HG03097 (cell line): Measurements from ENCODE around the gene KATNA1.
A peak's percentile ranks its signal among the peaks of the same experiment; 100 is the strongest.
"Not testable (repeated sequence)": the region's sequence is repeated elsewhere in the genome, so short reads cannot be mapped to it uniquely, and the experiment has no call there.

Experiments
- ATAC-seq: cut with Tn5 transposase; IDR thresholded peaks from one replicate; pipeline ENCODE4 v1.9.1; 2021; ENCODE audit not compliant: unreplicated experiment, low FRiP score

KATNA1 gene

GRCh38 chr6:149648148-149649145 lies at the start of gene KATNA1:
Gene KATNA1, minus strand, starts transcription at chr6:149648714. Its CDS starts 10,167 bp downstream, at chr6:149638547.
- ATAC-seq, result peak; percentile 94

DNA sequence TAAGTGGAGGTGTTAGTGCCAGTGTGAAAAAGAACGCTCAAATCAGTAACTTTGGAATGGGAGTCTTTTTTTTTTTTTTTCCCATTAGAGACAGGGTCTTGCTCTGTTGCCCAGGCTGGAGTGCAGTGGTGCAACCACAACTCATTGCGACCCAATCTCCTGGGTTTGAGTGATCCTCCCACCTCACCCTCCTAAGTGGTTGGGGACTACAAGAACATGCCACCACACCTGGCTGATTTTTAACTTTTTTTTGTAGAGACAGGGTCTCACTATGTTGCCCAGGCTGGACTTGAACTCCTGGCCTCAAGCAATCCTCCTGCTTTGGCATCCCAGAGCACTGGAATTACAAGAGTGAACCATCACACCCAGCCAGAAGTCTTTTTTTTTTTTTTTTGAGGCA lies 49.7 kb upstream of the KATNA1 start:
- no peak for ATAC-seq

GRCh38 chr6:149696901-149697300 lies 48.4 kb upstream of the KATNA1 start:
- no peak for ATAC-seq

DNA sequence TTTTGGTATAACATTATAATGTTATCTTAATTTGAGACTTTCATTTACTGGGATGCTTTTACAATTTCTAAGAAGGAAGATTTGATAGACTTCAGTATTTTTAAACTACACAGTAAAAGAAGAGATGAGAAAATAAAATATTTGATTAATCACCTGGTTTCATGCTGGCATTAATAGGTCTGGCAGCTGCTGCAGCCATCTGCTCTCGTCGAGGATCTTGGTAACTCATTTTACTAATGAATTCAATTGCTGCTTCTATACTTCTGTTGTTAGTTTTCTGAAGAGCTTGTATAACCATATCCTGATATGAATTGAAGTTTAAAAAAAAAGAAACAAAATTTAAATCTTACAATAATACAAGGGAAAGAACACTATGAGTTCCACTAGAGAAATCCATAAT lies 46.4 kb upstream of the KATNA1 start:
- ATAC-seq, result no peak

- no peak for ATAC-seq
Measured at GRCh38 chr6:149691201-149691600, 42.7 kb upstream of the KATNA1 start.

- no peak for ATAC-seq
Measured at GRCh38 chr6:149686230-149686629, 37.7 kb upstream of the KATNA1 start.

- no peak for ATAC-seq
Measured at GRCh38 chr6:149683256-149683859, 34.8 kb upstream of the KATNA1 start.

DNA sequence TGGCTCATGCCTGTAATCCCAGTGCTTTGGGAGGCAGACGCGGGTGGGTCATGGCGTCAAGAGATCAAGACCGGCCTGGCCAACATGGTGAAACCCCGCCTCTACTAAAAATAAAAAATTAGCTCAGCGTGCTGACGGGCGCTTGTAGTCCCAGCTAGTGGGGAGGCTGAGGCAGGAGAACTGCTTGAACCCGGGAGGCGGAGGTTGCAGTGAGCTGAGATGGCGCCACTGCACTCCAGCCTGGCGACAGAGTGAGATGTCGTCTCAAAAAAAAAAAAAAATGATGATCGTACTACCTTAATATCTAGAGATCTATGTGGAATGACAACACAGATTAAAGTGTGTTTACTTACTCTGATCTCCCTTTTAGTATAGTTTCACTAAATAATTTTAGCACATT lies 33.3 kb upstream of the KATNA1 start:
- ATAC-seq, result not testable (repeated sequence)

GRCh38 chr6:149681209-149681608 lies 32.7 kb upstream of the KATNA1 start:
- no peak for ATAC-seq

DNA sequence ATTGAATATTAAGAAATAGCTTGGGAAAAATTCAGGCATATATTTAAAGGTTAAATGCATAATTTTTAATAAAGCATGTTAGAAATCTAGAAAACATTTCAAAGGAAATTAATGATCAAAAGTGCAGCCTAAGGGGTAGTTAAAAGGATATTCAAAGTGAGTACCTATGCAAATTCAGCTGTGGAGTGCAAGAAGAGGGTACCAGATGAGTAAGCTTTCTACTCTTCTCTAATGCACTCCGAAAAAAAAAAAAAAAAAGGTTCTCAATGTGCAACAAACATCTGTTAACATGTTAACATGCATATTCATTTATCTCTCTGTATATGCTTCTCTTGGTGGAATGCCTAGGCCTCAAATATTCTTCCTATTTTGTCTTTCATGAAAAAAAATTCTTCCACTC lies 32.0 kb upstream of the KATNA1 start:
- no peak for ATAC-seq

DNA sequence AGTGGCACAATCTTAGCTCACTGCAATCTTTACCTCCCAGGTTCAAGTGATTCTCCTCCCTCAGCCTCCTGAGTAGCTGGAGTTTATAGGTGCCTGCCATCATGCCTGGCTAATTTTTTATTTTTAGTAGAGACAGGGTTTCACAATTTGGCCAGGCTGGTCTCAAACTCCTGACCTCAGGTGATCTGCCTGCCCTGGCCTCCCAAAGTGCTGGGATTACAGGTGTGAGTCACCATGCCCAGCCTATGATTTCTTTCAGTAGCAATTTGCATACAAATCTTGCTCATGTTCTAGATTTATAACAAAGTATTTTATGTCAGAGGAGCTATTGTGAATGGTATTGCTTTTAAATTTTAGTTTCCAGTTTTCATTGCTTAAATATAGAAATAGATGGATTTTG lies 23.8 kb upstream of the KATNA1 start:
- not testable (repeated sequence) for ATAC-seq

GRCh38 chr6:149660028-149660427 lies 11.5 kb upstream of the KATNA1 start:
- ATAC-seq, result no peak

- no peak for ATAC-seq
Measured at GRCh38 chr6:149657441-149657840, 8.9 kb upstream of the KATNA1 start.

GRCh38 chr6:149651056-149651455 lies 2.5 kb upstream of the KATNA1 start:
- no peak for ATAC-seq

DNA sequence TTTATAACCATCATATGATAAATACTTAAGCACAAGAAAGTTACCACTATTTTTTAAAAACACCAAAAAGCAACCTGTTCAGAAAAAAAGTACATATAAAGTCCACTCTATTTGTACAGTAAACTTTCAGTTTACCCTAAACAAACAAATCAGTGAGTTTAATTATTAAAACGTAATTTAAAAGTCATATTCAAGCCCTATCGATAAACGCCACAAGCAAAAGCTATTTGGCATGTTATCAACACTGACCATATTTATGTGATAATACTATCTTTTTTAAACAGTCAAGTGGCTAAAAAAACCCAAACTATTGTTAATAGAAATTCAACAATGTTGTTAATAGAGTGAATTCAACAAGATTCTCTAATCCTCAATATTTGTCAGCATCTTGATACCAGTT lies 1.9 kb downstream of the KATNA1 start:
- no peak for ATAC-seq

- no peak for ATAC-seq
Measured at GRCh38 chr6:149642829-149643580, 5.5 kb downstream of the KATNA1 start.

DNA sequence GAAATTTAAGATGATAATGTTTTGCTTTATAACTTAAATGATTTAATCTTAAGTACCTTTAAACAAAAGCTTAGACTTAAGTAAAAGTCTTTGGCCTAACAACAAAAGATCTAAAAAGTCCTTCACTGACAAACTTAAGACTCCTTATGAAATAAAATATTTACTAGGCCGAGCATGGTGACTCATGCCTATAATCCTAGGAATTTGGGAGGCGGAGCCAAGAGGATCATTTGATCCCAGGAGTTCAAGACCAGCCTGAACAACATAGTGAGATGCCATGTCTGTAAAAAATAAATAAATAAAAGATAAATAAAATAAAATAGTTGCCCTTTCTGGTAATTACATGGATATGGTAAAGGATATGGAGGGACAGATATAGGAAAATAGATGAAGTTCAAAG lies 12.4 kb downstream of the KATNA1 start:
- no peak for ATAC-seq

GRCh38 chr6:149634315-149634714 lies 14.2 kb downstream of the KATNA1 start:
- no peak for ATAC-seq

DNA sequence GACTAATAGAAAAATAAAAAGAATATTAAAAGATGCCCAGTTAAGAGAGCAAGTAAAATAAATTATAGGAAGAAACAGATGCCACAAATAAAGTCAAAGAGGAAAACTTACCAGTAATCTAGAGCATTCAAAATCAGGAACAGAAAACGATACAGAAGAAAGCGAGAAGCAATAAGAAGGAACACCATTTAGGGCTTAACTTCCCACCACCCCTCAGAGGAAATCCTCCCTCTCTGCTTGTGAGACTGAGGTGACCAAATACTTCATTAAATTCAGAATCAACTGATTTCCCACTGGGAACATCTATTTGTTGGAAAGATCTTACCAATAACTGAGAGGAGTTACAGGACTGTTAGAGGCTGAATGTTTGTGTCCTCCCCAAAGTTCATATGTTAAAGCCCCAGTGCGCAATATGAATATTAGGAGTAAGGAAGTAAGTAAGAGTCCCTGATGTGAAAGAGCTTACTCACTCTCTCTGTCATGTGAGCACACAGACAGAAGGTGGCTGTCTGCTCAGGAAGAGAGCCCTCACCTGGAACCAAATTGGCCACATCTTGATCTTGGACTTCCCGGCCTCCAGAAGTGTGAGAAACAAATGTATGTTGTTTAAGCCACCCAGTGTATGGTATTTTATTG lies 19.5 kb downstream of the KATNA1 start:
- peak; percentile 55 for ATAC-seq

GRCh38 chr6:149627672-149628071 lies 20.8 kb downstream of the KATNA1 start:
- no peak for ATAC-seq

DNA sequence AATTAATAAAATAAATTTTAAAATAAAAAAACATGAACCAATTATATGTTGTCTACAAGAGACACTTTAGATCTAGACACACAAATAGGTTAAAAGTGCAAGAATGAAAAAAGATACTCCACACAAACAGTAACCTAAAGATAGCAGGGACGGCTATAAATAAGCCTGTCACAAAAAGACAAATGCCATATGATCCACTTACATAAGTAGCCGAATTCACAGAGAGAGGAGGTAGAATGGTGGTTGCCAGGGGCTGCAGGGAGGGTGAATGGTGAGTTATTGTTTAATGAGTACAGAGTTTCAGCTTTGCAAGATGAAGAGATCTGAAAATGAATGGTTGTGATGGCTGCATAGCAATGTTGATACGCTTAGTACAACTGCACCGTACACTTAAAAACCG lies 32.7 kb downstream of the KATNA1 start:
- no peak for ATAC-seq
